Thoracic aorta (tissue), 2 donors: ENCODE measurements around the gene GALNT17. TPM values are rescaled to one million over a fixed set of nuclear protein-coding genes. Genes with fewer than 3 reads are reported as not detected.
"Not testable (repeated sequence)": the region's sequence is repeated elsewhere in the genome, so short reads cannot be mapped to it uniquely, and the experiment has no call there.

Experiments used
- ATAC-seq: fragments of 150-250 bp; one replicate; pipeline ENCODE4 v1.8.0; 2017; ENCODE audit warnings: low read depth; ENCODE audit not compliant: insufficient number of reproducible peaks, low FRiP score
- DNase-seq: peaks from one replicate; pipeline ENCODE4 v3.0.0-alpha.2; 2020; ENCODE audit warnings: low spot score
- H3K27ac ChIP-seq, 2 donors: fragments of 200-600 bp; sonication (generic); 1 replicate in 1 of 2; 2 replicates in 1 of 2; pipeline ENCODE4 v1.5.1; 2016; ENCODE audit warnings: mild to moderate bottlenecking in 2 of 2, moderate library complexity in 2 of 2
- H3K27me3 ChIP-seq: fragments of 200-600 bp; sonication (generic); replicated peaks from 2 replicates; pipeline ENCODE4 v1.6.0; 2016; ENCODE audit warnings: mild to moderate bottlenecking; ENCODE audit not compliant: insufficient read depth
- H3K36me3 ChIP-seq: fragments of 200-600 bp; sonication (generic); one replicate; pipeline ENCODE4 v1.5.1; 2016
- H3K4me1 ChIP-seq, 2 donors: fragments of 200-600 bp; sonication (generic); 1 replicate in 1 of 2; 2 replicates in 1 of 2; pipeline versions ENCODE4 v1.5.1 to v1.6.0; 2016; ENCODE audit warnings: low read depth in 2 of 2, mild to moderate bottlenecking in 1 of 2; ENCODE audit not compliant: control insufficient read depth in 1 of 2
- H3K4me3 ChIP-seq: fragments of 200-600 bp; sonication (generic); 2 replicates; pipeline ENCODE4 v1.5.1; 2016; ENCODE audit warnings: mild to moderate bottlenecking
- H3K9me3 ChIP-seq: fragments of 200-600 bp; sonication (generic); 2 replicates; pipeline ENCODE4 v1.5.1; 2016
- total RNA-seq, 2 donors: library from RNA; depleted of rRNA; stranded (reverse); fragments of >200 nt; gene quantifications; one replicate each; pipeline versions ENCODE4 v1.1.0 to v1.2.3, GENCODE V29; 2016
- TF ChIP-seq, protein P1 (sequence below): fragments of 200-600 bp; sonication (generic); IDR thresholded peaks from one replicate; pipeline ENCODE4 v1.5.1; 2019; ENCODE audit warnings: antibody characterized with exemption

Gene GALNT17
- total RNA-seq, 2 donors from 2014 or later: 17.6 to 20.8 TPM

DNA sequence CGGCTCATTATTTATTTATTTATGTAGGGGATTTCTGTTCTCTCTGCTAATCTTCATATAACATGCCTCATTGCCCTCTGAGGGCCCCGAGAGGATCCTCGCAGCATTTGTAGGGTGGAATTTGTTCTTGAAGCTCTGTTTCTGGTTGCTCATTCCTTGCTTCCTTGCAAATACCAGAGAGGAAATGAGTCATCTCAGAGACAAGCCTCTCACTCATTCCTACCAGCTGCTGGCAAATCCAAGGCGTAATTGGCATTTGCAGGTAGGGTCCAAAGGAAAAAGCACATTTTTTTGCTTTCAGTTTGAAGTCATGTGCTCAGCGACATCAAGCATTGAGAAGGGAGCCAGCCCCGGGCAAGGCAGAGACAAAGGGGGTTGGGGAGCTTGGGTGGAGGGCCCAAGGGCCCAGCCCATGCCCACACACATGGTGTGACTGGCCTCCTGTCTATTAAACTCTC, 501.6 kb downstream of the GALNT17 start:
- Histone ChIP-seq H3K4me1 (peaks cover 7 to 37% of the 10 kb centered on the region in 2 donors), H3K4me3 (peak overlapping the region; percentile 41), H3K36me3 (no peaks in the 10 kb centered on the region), H3K27ac (peak overlapping the region; percentile 57 to 60), H3K9me3 (no peaks in the 10 kb centered on the region), H3K27me3 (no peaks in the 10 kb centered on the region)
- TF ChIP-seq, protein P1, sequence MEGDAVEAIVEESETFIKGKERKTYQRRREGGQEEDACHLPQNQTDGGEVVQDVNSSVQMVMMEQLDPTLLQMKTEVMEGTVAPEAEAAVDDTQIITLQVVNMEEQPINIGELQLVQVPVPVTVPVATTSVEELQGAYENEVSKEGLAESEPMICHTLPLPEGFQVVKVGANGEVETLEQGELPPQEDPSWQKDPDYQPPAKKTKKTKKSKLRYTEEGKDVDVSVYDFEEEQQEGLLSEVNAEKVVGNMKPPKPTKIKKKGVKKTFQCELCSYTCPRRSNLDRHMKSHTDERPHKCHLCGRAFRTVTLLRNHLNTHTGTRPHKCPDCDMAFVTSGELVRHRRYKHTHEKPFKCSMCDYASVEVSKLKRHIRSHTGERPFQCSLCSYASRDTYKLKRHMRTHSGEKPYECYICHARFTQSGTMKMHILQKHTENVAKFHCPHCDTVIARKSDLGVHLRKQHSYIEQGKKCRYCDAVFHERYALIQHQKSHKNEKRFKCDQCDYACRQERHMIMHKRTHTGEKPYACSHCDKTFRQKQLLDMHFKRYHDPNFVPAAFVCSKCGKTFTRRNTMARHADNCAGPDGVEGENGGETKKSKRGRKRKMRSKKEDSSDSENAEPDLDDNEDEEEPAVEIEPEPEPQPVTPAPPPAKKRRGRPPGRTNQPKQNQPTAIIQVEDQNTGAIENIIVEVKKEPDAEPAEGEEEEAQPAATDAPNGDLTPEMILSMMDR: no peak
- DNase-seq: no peak
- peak; percentile 89 for ATAC-seq

DNA sequence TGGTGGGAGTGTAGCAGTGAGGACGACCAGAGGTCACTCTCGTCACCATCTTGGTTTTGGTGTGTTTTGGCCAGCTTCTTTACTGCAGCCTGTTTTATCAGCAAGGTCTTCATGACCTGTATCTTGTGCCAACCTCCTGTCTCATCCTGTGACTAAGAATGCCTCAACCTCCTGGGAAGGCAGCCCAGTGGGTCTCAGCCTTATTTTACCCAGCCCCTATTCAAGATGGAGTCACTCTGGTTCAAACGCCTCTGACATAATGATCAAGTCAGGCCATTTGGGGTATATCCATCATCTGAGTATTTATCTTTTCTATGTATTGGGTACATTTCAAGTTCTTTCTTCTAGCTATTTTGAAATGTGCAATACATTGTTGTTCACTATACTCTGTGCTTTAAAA, 503.9 kb downstream of the GALNT17 start:
- H3K27ac ChIP-seq, DNase-seq: not testable (repeated sequence)

GRCh38 chr7:71636329-71636728, 504.4 kb downstream of the GALNT17 start:
- H3K9me3 ChIP-seq: no peaks in the 10 kb centered on the region
- ATAC-seq: no peak
- no peaks in the 10 kb centered on the region for H3K27me3 ChIP-seq
- H3K4me3 ChIP-seq: no peak overlapping the region
- no peak for DNase-seq
- peaks cover 4 to 26% of the 10 kb centered on the region in 2 donors for H3K4me1 ChIP-seq
- no peaks in the 10 kb centered on the region for H3K36me3 ChIP-seq
- no peak overlapping the region for H3K27ac ChIP-seq
- TF ChIP-seq, protein P1: no peak

More for the DNA sequence above, 503.9 kb downstream of the GALNT17 start:
- peaks cover 5 to 28% of the 10 kb centered on the region in 2 donors for H3K4me1 ChIP-seq
- not testable (repeated sequence) for H3K9me3 ChIP-seq, ATAC-seq, H3K27me3 ChIP-seq, H3K36me3 ChIP-seq, H3K4me3 ChIP-seq

GRCh38 chr7:71637578-71637977, 505.6 kb downstream of the GALNT17 start:
- ATAC-seq (no peak), DNase-seq (no peak)
- Histone ChIP-seq H3K36me3 (no peaks in the 10 kb centered on the region), H3K4me1 (peaks cover 4 to 17% of the 10 kb centered on the region in 2 donors), H3K9me3 (no peaks in the 10 kb centered on the region), H3K27me3 (no peaks in the 10 kb centered on the region), H3K27ac (no peak overlapping the region), H3K4me3 (no peak overlapping the region)
- TF ChIP-seq, protein P1: no peak

GRCh38 chr7:71638108-71638507, 506.2 kb downstream of the GALNT17 start:
- H3K4me3 ChIP-seq: no peak overlapping the region
- H3K27ac ChIP-seq: no peak overlapping the region
- H3K27me3 ChIP-seq: no peaks in the 10 kb centered on the region
- TF ChIP-seq, protein P1: no peak
- H3K4me1 ChIP-seq: peaks cover 4 to 12% of the 10 kb centered on the region in 2 donors
- no peaks in the 10 kb centered on the region for H3K9me3 ChIP-seq
- DNase-seq (no peak), ATAC-seq (no peak)
- no peaks in the 10 kb centered on the region for H3K36me3 ChIP-seq
